CD4-positive, alpha-beta T cell treated with Interleukin-12 subunit alpha and Interleukin-12 subunit beta, for 1 hour (primary cell): ENCODE measurements around the gene ZNF202.
A peak's percentile ranks its signal among the peaks of the same experiment; 100 is the strongest.
"Not testable (repeated sequence)": the region's sequence is repeated elsewhere in the genome, so short reads cannot be mapped to it uniquely, and the experiment has no call there.

Source experiments
- DNase-seq: peaks from one replicate; pipeline ENCODE4 v3.0.0-alpha.2; 2020

Gene ZNF202

DNA sequence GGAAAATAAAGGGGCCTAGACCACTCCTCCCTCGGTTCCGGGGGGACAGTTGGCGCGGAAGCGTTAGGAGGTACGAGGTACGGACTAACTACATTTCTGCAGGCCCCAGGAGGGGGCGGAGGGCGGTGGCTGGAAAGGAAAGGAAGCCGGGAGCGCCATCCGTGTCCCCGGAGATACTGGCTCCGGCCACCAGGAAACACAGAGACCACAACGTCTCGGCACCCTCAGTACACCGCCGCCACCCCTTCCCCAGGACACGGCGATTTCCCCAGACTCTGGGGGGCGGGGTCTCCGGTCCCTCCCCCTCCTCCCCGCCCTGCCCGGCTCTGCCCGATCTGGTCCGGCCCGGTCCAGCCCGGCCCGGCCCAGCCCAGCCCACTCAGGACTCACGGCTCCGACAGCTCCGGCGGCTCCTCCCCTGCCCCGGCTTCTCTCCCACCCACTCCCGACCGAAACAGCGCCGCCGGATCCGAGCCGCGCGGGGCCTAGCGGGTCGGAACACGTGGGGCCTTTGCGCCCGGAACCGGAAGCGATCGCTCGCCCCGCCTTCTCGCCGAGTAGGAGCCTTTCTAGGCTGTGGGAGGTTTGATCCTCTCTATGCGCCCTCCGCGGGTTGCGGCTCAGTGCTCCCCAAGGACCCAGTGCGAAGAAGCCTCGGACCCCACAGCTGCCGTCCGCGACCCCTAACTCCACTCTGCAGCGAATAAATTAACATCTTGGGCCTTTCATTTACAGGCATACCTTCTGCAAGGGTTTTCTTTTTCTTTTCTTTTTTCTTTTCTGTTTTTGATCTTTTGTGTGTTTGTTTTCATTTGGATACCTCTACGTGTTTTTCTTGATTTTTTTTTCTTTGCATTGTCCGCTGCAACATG lies at the start of gene ZNF202:
TSS of gene ZNF202 (minus strand) at position 502 of the 872 bp plus-strand sequence. CDS start 10,772 bp downstream, outside the sequence.
- DNase-seq, result peak; percentile 91

- DNase-seq, result no peak
Observed at GRCh38 chr11:123783536-123783935, 42.1 kb upstream of the ZNF202 start.

DNA sequence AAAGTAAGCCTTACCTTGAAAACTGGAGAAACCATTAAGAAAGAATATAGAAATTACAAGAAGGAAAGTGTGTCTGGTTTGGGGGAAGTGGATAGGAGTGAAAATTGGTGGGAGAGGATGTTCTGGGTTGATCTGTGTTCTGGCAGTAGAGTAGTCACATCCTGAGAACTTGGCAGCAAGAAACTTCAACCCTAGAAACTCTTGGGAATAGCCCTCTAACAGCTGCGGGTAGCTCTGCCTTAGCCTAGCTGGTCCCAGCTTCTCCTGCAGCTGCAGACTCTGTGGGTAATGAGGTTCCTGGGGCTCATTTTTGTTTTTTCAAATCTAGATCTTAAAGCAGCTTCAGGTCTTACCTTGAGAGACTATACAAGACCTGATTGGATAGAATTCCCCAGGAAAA lies 37.1 kb upstream of the ZNF202 start:
- DNase-seq, result no peak

DNA sequence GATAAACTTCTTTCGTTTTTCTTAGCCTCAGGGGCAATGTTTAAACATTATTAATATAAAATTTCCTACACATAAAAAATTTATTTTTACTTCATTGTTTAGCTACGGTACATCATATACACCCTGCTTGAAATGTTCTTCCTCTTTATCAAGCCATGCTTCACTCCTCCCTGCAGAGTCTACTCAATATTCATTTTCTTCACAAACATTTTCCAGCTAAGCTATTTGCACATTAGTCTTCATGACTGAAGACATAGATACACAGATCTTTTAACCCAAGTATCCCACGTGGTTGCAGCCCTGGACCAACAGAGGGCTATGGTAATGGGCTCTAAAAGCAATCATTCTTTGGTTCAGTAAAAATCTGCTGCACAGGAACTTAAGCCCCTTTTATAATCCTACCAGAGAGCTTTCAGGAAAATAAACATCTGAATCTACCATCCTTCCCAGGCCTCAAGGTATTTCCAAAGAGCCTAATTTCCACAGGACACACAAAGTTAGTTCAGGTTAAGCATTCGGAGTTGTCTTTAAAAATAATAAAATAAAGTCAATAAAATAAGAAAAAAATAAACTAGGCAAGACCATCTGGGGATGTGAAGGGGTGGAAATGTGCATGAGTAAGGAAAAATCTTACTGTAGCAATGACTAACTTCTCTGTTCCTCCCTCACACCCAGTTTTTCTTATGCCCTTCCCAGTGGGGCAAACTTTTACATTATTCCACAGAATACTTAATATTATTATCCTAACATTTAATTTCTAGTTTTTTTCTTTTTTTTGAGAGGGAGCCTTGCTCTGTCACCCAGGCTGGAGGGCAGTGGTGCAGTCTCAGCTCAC lies 34.5 kb upstream of the ZNF202 start:
- DNase-seq, result no peak

DNA sequence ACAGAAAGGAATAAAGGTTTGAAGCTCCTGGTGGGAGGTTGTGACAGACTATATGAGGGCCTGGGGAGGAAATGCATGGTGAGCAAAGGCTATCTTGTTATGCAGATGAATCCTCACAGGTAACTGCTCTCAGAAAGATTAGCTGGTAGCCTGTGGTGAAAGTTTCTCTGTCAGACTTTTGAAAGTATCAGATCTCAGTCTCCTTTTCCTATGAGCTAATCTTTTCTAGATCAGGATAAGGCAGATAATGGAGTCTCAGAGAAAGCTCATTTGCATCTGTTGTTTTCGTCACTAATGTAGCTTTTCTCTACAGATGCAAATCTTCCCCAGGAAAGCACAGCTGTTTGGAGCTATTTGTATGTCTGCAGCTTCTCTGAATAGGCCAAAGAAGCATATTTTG lies 33.8 kb upstream of the ZNF202 start:
- no peak for DNase-seq

GRCh38 chr11:123773959-123774358 lies 32.5 kb upstream of the ZNF202 start:
- DNase-seq, result no peak

DNA sequence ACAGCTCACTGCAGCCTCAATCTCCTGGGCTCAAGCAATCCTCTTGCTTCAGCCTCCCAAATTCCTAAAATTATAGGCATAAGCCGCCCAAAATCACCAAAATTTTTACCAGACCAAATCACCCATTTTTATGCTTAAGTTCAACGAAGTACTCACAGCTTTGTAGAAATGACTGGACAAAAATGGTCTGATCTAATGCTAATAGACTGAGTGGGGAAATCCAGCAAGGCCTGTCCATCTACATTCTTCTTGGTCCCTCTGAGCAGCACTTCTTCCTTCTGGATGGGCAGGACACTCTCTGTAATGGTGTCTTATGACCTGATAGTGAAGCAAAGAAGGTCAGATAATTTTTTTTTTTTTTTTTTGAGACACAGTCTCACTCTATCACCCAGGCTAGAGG lies 31.6 kb upstream of the ZNF202 start:
- DNase-seq, result no peak

DNA sequence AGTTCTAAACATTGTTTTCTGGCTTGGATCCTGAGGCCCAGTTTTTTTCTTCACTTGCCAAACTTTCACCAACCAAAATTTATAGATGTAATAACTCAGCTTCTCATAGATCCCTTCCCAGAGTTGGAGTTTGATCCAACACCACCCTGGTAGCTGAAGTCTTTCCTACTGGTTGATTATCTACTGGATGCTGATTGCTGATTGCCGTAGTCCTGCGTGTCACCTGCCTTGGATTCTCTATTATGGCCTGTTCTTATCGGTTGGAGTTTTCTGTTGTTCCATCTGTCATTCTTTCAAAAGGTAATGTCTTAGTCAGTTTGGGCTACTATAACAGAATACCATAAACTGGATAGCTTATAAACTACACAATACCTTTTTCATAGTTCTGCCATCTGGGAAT lies 30.2 kb upstream of the ZNF202 start:
- DNase-seq, result no peak

- no peak for DNase-seq
Observed at GRCh38 chr11:123770712-123771111, 29.3 kb upstream of the ZNF202 start.

GRCh38 chr11:123765601-123766000 lies 24.1 kb upstream of the ZNF202 start:
- DNase-seq, result no peak

- DNase-seq, result no peak
Observed at GRCh38 chr11:123762422-123762821, 21.0 kb upstream of the ZNF202 start.

DNA sequence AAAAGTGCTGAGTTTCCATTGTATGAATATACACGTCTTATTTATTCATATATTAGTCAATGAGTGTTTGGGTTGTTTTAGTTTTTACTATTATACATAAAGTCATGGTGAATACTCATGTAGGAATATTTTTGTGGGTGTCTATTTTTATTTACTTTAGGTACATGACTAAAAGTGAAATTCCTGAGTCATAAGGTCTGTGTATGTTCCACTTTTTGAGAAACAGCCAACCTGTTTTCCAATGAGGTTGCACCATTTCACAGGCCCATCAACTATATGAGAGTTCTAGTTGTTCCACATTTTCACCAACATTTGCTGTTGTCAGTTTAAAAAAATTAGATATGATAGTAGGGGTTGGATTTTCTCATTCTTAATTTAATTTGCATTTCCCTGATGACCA lies 19.4 kb upstream of the ZNF202 start:
- no peak for DNase-seq

GRCh38 chr11:123757976-123758375 lies 16.5 kb upstream of the ZNF202 start:
- DNase-seq, result no peak

DNA sequence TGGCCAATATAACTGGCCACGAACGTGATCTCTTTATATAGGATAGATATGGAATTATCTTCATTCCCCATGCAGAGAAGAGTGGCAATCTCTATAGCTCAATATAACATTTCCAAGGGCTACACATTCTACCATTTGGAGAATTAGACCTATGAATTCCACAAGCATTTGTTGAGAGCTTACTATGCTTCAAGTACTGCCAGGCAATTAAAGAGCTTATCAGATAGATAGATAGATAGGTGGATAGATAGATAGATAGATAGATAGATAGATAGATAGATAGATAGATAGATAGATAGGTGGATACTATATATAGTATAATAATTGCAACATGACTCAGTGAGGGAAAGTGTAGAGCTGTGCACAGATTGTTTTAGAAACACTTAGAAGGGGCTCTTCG lies 14.4 kb upstream of the ZNF202 start:
- no peak for DNase-seq

DNA sequence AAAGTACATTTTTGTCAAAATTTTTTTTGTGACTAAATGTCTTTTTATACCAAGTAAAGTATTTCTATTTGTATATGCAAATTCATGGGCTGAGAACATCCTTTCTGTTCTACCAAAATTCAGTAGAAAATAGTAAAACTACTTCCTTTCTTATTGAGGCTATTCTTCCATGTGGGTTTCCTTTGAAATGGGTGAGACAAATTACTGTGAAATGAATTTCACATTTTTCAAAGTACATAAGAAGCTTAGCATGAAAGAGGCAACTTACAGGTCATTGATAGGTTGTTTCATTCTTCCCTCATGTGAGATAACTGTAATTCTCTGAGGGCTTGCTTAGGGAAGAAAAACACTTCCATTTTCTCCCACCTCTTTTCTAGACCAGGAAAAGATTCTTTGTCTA lies 13.9 kb upstream of the ZNF202 start:
- DNase-seq, result no peak

- DNase-seq, result no peak
Observed at GRCh38 chr11:123754101-123754568, 12.7 kb upstream of the ZNF202 start, which contains the start of gene OR6X1. TSS of gene OR6X1 (minus strand) at chr11:123754518. CDS start at chr11:123754518, 0 bp downstream.

- DNase-seq, result no peak
Observed at GRCh38 chr11:123753110-123753509, 11.7 kb upstream of the ZNF202 start.

- DNase-seq, result no peak
Observed at GRCh38 chr11:123751781-123752180, 10.3 kb upstream of the ZNF202 start.

DNA sequence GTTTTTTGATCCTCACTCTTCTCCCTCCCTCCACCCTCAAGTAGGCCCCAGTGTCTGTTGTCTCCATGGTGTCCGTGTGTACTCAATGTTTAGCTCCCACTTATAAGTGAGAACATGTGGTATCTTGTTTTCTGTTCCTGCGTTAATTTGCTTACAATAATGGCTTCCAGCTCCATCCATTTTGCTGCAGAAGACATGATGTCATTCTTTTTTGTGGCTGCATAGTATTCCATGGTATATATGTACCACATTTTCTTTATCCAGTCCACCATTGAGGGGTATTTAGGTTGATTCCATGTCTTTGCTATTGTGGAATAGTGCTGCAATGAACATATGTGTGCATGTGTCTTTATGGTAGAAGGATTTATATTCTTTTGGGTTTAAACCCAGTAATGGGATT lies 6.9 kb upstream of the ZNF202 start:
- DNase-seq, result not testable (repeated sequence)

- DNase-seq, result no peak
Observed at GRCh38 chr11:123745764-123746451, 4.4 kb upstream of the ZNF202 start.

- DNase-seq, result no peak
Observed at GRCh38 chr11:123742724-123743120, 1.3 kb upstream of the ZNF202 start.

GRCh38 chr11:123742031-123742723 lies 717 bp upstream of the ZNF202 start:
- no peak for DNase-seq

GRCh38 chr11:123740787-123741158 lies 687 bp downstream of the ZNF202 start:
- no peak for DNase-seq
